HepG2 (cell line): ENCODE data around the gene RECQL5. TPM values are rescaled to one million over a fixed set of nuclear protein-coding genes. Genes with fewer than 3 reads are reported as not detected.

Source experiments
- ARHGAP35 ChIP-seq: sonication (generic); formaldehyde crosslinking; IDR thresholded peaks from 2 replicates; pipeline ENCODE4 v1.9.0; 2022; ENCODE audit warnings: mild to moderate bottlenecking, inconsistent platforms, moderate library complexity, missing genetic modification reagents, borderline replicate concordance
- ELK4 ChIP-seq: sonication (generic); formaldehyde crosslinking; IDR thresholded peaks from 2 replicates; pipeline ENCODE4 v1.9.0; 2021; ENCODE audit warnings: missing genetic modification reagents, borderline replicate concordance
- EZH2 ChIP-seq: conservative IDR thresholded peaks from 2 replicates; pipeline ENCODE4 v1.6.1; 2012; ENCODE audit warnings: mild to moderate bottlenecking, low read depth, low read length, moderate library complexity
- FOXK1 ChIP-seq: sonication (generic); formaldehyde crosslinking; IDR thresholded peaks from 2 replicates; pipeline ENCODE4 v1.4.0; 2020; ENCODE audit warnings: low read depth, missing genetic modification reagents, borderline replicate concordance
- KLF12 ChIP-seq: sonication (generic); formaldehyde crosslinking; IDR thresholded peaks from 2 replicates; pipeline ENCODE4 v1.4.0; 2020; ENCODE audit warnings: missing genetic modification reagents, borderline replicate concordance
- MED13 ChIP-seq: sonication (generic); formaldehyde crosslinking; IDR thresholded peaks from 2 replicates; pipeline ENCODE4 v1.5.0; 2020; ENCODE audit warnings: missing genetic modification reagents
- MTA1 ChIP-seq: sonication (generic); formaldehyde crosslinking; IDR thresholded peaks from 2 replicates; pipeline ENCODE4 v1.4.0; 2020; ENCODE audit warnings: missing genetic modification reagents, mild to moderate bottlenecking, borderline replicate concordance
- MTF2 ChIP-seq: sonication (generic); formaldehyde crosslinking; IDR thresholded peaks from 2 replicates; pipeline ENCODE4 v1.5.0; 2020; ENCODE audit warnings: missing genetic modification reagents, borderline replicate concordance
- PITX1 ChIP-seq: sonication (generic); formaldehyde crosslinking; IDR thresholded peaks from 2 replicates; pipeline ENCODE4 v1.5.1; 2020; ENCODE audit warnings: mild to moderate bottlenecking, missing genetic modification reagents
- RARA ChIP-seq: IDR thresholded peaks from 2 replicates; pipeline ENCODE4 v1.6.1; 2016; ENCODE audit warnings: missing genetic modification reagents, missing compliant biosample characterization
- RARG ChIP-seq: sonication (generic); formaldehyde crosslinking; IDR thresholded peaks from 2 replicates; pipeline ENCODE4 v1.4.0; 2020; ENCODE audit warnings: low read depth, mild to moderate bottlenecking, missing genetic modification reagents
- RCOR2 ChIP-seq: IDR thresholded peaks from 2 replicates; pipeline ENCODE4 v1.6.1; 2016; ENCODE audit warnings: missing biosample characterization, missing genetic modification reagents
- SAP130 ChIP-seq: IDR thresholded peaks from 2 replicates; pipeline ENCODE4 v1.6.1; 2016; ENCODE audit warnings: low read depth
- ZNF180 ChIP-seq: sonication (generic); formaldehyde crosslinking; IDR thresholded peaks from 2 replicates; pipeline ENCODE4 v1.4.0; 2020; ENCODE audit warnings: low read depth, missing genetic modification reagents, borderline replicate concordance
- ZNF232 ChIP-seq: sonication (generic); formaldehyde crosslinking; IDR thresholded peaks from 2 replicates; pipeline ENCODE4 v1.4.0; 2020; ENCODE audit warnings: missing genetic modification reagents, borderline replicate concordance
- ZNF432 ChIP-seq: sonication (generic); formaldehyde crosslinking; IDR thresholded peaks from 2 replicates; pipeline ENCODE4 v1.5.0; 2020; ENCODE audit warnings: missing genetic modification reagents, mild to moderate bottlenecking, borderline replicate concordance
- ZNF510 ChIP-seq: sonication (generic); formaldehyde crosslinking; IDR thresholded peaks from 2 replicates; pipeline ENCODE4 v1.4.0; 2020; ENCODE audit warnings: low read depth, mild to moderate bottlenecking, missing genetic modification reagents
- ZNF567 ChIP-seq: sonication (generic); formaldehyde crosslinking; IDR thresholded peaks from 2 replicates; pipeline ENCODE4 v1.8.1; 2023; ENCODE audit warnings: mild to moderate bottlenecking, missing genetic modification reagents, borderline replicate concordance
- ZNF883 ChIP-seq: sonication (generic); formaldehyde crosslinking; IDR thresholded peaks from 2 replicates; pipeline ENCODE4 v1.5.1; 2020; ENCODE audit warnings: mild to moderate bottlenecking, missing genetic modification reagents; ENCODE audit errors: not compliant biosample characterization
- polyA plus RNA-seq, 8 experiments: library from polyadenylated mRNA; depleted of rRNA in 3 of 8; stranded (reverse) in 7 of 8; unstranded in 1 of 8; fragments of >200 nt; fragmentation: Illumina TruSeq in 4 of 8; extraction: Trizol in 4 of 8; gene quantifications; 2 replicates each; pipeline versions ENCODE4 v1.2.1 to v1.2.3, GENCODE V29; 2011 to 2016; ENCODE audit warnings: low read depth in 4 of 8, missing spikeins in 1 of 8, mixed read lengths in 1 of 8; ENCODE audit not compliant: insufficient read depth in 1 of 8
- total RNA-seq, 5 experiments: library from RNA; depleted of rRNA; stranded (reverse); fragments of >200 nt; fragmentation: Illumina TruSeq; extraction: Trizol; gene quantifications; 2 replicates each; pipeline ENCODE4 v1.2.3, GENCODE V29; 2016; ENCODE audit warnings: low read depth in 1 of 5
- TF ChIP-seq, protein P1 (sequence below): sonication (generic); formaldehyde crosslinking; IDR thresholded peaks from 2 replicates; pipeline ENCODE4 v1.4.0; 2020; ENCODE audit warnings: missing genetic modification reagents
- TF ChIP-seq, protein P2 (sequence below): sonication (generic); formaldehyde crosslinking; IDR thresholded peaks from 2 replicates; pipeline ENCODE4 v1.5.0; 2020; ENCODE audit warnings: mild to moderate bottlenecking, missing genetic modification reagents, moderate library complexity
- TF ChIP-seq, protein P3 (sequence below): sonication (generic); formaldehyde crosslinking; IDR thresholded peaks from 2 replicates; pipeline ENCODE4 v1.4.0; 2020; ENCODE audit warnings: missing genetic modification reagents

Gene RECQL5
- total and polyA plus RNA-seq, 2 of the 13 experiments (the other 11 are each of a cell fraction or from before 2014, with no cell fraction given): 27.7 to 32.0 TPM

GRCh38 chr17:75666959-75667790 is at the start of gene RECQL5, which contains the start of gene SAP30BP (continued):
- TF ChIP-seq, protein P1, sequence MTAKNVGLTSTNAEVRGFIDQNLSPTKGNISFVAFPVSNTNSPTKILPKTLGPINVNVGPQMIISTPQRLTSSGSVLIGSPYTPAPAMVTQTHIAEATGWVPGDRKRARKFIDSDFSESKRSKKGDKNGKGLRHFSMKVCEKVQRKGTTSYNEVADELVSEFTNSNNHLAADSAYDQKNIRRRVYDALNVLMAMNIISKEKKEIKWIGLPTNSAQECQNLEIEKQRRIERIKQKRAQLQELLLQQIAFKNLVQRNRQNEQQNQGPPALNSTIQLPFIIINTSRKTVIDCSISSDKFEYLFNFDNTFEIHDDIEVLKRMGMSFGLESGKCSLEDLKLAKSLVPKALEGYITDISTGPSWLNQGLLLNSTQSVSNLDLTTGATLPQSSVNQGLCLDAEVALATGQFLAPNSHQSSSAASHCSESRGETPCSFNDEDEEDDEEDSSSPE (CRISPR knock-in tag): peak; percentile 83
- 0 out of 2 replicates have a peak, but pooled peaks have one; percentile 33 for TF ChIP-seq ARHGAP35 (CRISPR knock-in tag)
- TF ChIP-seq MTF2 (CRISPR knock-in tag): peak; percentile 75; the same call in 1 of the 2 replicates
- TF ChIP-seq, protein P2, sequence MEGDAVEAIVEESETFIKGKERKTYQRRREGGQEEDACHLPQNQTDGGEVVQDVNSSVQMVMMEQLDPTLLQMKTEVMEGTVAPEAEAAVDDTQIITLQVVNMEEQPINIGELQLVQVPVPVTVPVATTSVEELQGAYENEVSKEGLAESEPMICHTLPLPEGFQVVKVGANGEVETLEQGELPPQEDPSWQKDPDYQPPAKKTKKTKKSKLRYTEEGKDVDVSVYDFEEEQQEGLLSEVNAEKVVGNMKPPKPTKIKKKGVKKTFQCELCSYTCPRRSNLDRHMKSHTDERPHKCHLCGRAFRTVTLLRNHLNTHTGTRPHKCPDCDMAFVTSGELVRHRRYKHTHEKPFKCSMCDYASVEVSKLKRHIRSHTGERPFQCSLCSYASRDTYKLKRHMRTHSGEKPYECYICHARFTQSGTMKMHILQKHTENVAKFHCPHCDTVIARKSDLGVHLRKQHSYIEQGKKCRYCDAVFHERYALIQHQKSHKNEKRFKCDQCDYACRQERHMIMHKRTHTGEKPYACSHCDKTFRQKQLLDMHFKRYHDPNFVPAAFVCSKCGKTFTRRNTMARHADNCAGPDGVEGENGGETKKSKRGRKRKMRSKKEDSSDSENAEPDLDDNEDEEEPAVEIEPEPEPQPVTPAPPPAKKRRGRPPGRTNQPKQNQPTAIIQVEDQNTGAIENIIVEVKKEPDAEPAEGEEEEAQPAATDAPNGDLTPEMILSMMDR (CRISPR knock-in tag): 0 out of 2 replicates have a peak, but pooled peaks have one; percentile 15
- peak; percentile 17; the same call in 1 of the 2 replicates for TF ChIP-seq RCOR2
- TF ChIP-seq ELK4 (CRISPR knock-in tag): peak; percentile 8; the same call in 1 of the 2 replicates
- no peak for TF ChIP-seq EZH2
- TF ChIP-seq MTA1 (CRISPR knock-in tag): peak; percentile 74
- no peak for TF ChIP-seq ZNF567 (CRISPR knock-in tag)
- no peak for TF ChIP-seq ZNF180 (CRISPR knock-in tag)
- peak; percentile 26 for TF ChIP-seq ZNF883 (CRISPR knock-in tag)
- TF ChIP-seq KLF12 (CRISPR knock-in tag): peak; percentile 81; the same call in 1 of the 2 replicates
- peak; percentile 96 for TF ChIP-seq FOXK1 (CRISPR knock-in tag)
- 0 out of 2 replicates have a peak, but pooled peaks have one; percentile 19 for TF ChIP-seq ZNF232 (CRISPR knock-in tag)
- TF ChIP-seq, protein P3, sequence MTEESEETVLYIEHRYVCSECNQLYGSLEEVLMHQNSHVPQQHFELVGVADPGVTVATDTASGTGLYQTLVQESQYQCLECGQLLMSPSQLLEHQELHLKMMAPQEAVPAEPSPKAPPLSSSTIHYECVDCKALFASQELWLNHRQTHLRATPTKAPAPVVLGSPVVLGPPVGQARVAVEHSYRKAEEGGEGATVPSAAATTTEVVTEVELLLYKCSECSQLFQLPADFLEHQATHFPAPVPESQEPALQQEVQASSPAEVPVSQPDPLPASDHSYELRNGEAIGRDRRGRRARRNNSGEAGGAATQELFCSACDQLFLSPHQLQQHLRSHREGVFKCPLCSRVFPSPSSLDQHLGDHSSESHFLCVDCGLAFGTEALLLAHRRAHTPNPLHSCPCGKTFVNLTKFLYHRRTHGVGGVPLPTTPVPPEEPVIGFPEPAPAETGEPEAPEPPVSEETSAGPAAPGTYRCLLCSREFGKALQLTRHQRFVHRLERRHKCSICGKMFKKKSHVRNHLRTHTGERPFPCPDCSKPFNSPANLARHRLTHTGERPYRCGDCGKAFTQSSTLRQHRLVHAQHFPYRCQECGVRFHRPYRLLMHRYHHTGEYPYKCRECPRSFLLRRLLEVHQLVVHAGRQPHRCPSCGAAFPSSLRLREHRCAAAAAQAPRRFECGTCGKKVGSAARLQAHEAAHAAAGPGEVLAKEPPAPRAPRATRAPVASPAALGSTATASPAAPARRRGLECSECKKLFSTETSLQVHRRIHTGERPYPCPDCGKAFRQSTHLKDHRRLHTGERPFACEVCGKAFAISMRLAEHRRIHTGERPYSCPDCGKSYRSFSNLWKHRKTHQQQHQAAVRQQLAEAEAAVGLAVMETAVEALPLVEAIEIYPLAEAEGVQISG (CRISPR knock-in tag): peak; percentile 93
- peak; percentile 7; the same call in 1 of the 2 replicates for TF ChIP-seq RARA
- no peak for TF ChIP-seq ZNF432 (CRISPR knock-in tag)
- TF ChIP-seq ZNF510: peak; percentile 96; the same call in 1 of the 2 replicates
- no peak for TF ChIP-seq MED13
- TF ChIP-seq SAP130 (CRISPR knock-in tag): peak; percentile 98
- peak; percentile 87 for TF ChIP-seq PITX1 (CRISPR knock-in tag)
- TF ChIP-seq RARG (CRISPR knock-in tag): no peak
